Measurements from ENCODE around the gene JCAD. TPM values are rescaled to one million over a fixed set of nuclear protein-coding genes. Genes with fewer than 3 reads are reported as not detected.

JCAD gene
- total and polyA plus RNA-seq, 2 of the 8 experiments (the other 6 are each of a cell fraction or from before 2014, with no cell fraction given) = 0.56 to 5.2 TPM

DNA sequence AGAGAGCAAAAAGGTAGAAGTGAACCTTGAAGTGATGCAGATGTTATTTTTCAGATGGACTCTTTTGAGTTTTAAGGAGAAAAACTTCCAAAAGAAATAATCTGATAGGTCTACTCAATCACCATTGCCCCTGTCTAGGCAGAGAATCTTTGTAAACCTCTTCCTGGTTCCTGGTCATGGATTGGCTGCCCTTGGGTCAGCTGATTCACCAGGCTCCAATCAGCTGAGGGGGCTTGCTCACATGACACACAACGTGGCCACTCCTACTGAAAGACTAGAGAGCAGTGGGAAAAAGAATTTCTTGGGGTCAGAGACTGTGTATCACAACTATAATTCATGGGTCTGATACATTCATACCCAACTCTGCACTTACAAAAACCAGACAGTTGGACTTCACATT lies 20.0 kb upstream of the JCAD start:
- no peak overlapping the region for H2BK15ac ChIP-seq (ENCODE audit: low read length)
- DNase-seq (ENCODE audit: low read depth in 1 of 2, low spot score in 2 of 2) = no peak
- CTCF ChIA-PET (ENCODE audit: partially characterized antibody) = interaction anchor here (1.3 kb wide), 1 partner anchor 10 kb away, joined by 4 read pairs; no protein-coding TSS in a partner anchor
- no peak for FAIRE-seq
- no peak overlapping the region for H3K4me2 ChIP-seq (ENCODE audit: insufficient read depth in 1 of 2, low read depth in 2 of 2, low read length in 2 of 2)
- no peaks in the 10 kb centered on the region for H3K27me3 ChIP-seq (replicated peaks in 1 of 4; ENCODE audit: control insufficient read depth in 3 of 4, extremely low read depth in 1 of 4, insufficient read depth in 3 of 4, low read length in 3 of 4)
- WGBS, 2 experiments (ENCODE audit: extremely low coverage in 1 of 2, insufficient coverage in 1 of 2, insufficient read length in 1 of 2, insufficient replicate concordance in 2 of 2, low coverage in 1 of 2, low lambda C conversion rate in 2 of 2, missing lambda C conversion rate in 1 of 2) = 90% methylated on average over 1 of the region's 1 CpG; no CpG with 5 or more reads in 1 of the 2 experiments
- no peak overlapping the region for H2AK5ac ChIP-seq (ENCODE audit: low read depth, low read length)
- no peak overlapping the region for H3K56ac ChIP-seq (replicated peaks; ENCODE audit: insufficient read length, low read depth, low read length)
- no peaks in the 10 kb centered on the region for H4K20me1 ChIP-seq (replicated peaks in 1 of 2; ENCODE audit: control insufficient read depth in 1 of 2, insufficient read depth in 2 of 2, low read length in 2 of 2)
- H4K8ac ChIP-seq (ENCODE audit: extremely low read depth, insufficient read depth, low read length) = no peak overlapping the region
- H3K9me3 ChIP-seq (ENCODE audit: insufficient read depth in 2 of 2, low read depth in 1 of 2, low read length in 1 of 2) = no peaks in the 10 kb centered on the region
- no peak overlapping the region for H3K4ac ChIP-seq (replicated peaks; ENCODE audit: insufficient read length, low read depth, low read length)
- H3K9ac ChIP-seq (replicated peaks in 1 of 4; ENCODE audit: extremely low read depth in 1 of 4, low read depth in 3 of 4, low read length in 3 of 4) = no peak overlapping the region
- no peaks in the 10 kb centered on the region for H3K36me3 ChIP-seq (ENCODE audit: control insufficient read depth in 2 of 4, insufficient read depth in 4 of 4, low read length in 3 of 4)
- no peak overlapping the region for H4K91ac ChIP-seq (replicated peaks; ENCODE audit: insufficient read length, low read length)
- H3K27ac ChIP-seq (ENCODE audit: low read depth, low read length) = no peak overlapping the region
- H3K4me3 ChIP-seq (ENCODE audit: extremely low read depth in 1 of 4, insufficient read depth in 2 of 4, low read depth in 3 of 4, low read length in 4 of 4) = no peak overlapping the region
- no peak overlapping the region for H3K18ac ChIP-seq (ENCODE audit: extremely low read depth, low read length)
- H2BK12ac ChIP-seq (ENCODE audit: low read depth, low read length) = no peak overlapping the region
- no peak overlapping the region for H3K23ac ChIP-seq (ENCODE audit: insufficient read length)
- no peak overlapping the region for H2BK120ac ChIP-seq (replicated peaks; ENCODE audit: low read depth, low read length)
- H3K79me2 ChIP-seq (ENCODE audit: control insufficient read depth in 1 of 2, insufficient read depth in 2 of 2, low read length in 2 of 2) = no peaks in the 10 kb centered on the region
- POLR2A ChIA-PET (ENCODE audit: partially characterized antibody) = no interaction called here
- no peak overlapping the region for H2BK5ac ChIP-seq (ENCODE audit: low read depth, low read length)
- H3K23me2 ChIP-seq (ENCODE audit: low read depth, low read length) = no peaks in the 10 kb centered on the region
- TF ChIP-seq JUND (IDR thresholded peaks at IDR 0.05; ENCODE audit: low read length) = no peak
- TF ChIP-seq, protein P1, sequence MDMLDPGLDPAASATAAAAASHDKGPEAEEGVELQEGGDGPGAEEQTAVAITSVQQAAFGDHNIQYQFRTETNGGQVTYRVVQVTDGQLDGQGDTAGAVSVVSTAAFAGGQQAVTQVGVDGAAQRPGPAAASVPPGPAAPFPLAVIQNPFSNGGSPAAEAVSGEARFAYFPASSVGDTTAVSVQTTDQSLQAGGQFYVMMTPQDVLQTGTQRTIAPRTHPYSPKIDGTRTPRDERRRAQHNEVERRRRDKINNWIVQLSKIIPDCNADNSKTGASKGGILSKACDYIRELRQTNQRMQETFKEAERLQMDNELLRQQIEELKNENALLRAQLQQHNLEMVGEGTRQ (IDR thresholded peaks at IDR 0.05; ENCODE audit: low read length) = 0 out of 2 replicates have a peak, but pooled peaks have one; percentile 21
- no peak overlapping the region for H4K5ac ChIP-seq (ENCODE audit: insufficient read length, low read depth, low read length)
- no peak overlapping the region for H3K14ac ChIP-seq (ENCODE audit: insufficient read length)
- no peak overlapping the region for H2AFZ ChIP-seq (ENCODE audit: low read length)
- H3K79me1 ChIP-seq (ENCODE audit: low read depth, low read length) = no peaks in the 10 kb centered on the region
- H3K4me1 ChIP-seq (replicated peaks in 1 of 4; ENCODE audit: control insufficient read depth in 3 of 4, insufficient read depth in 4 of 4, low read length in 3 of 4) = peaks cover 0 to 4% (median 0%) of the 10 kb centered on the region in 4 experiments; a peak in 1 of 7 replicates
- no peak overlapping the region for H2BK20ac ChIP-seq (ENCODE audit: low read length)
